H1 (cell line): ENCODE measurements around the gene DDOST. TPM values are rescaled to one million over a fixed set of nuclear protein-coding genes. Genes with fewer than 3 reads are reported as not detected.

Experiments used
- CTCF ChIA-PET: fragments of 300-600 bp; sonication (Branson Sonifier 250); formaldehyde crosslinking; loops from one replicate; lab custom pipeline; 2021; ENCODE audit not compliant: partially characterized antibody; lab: Charles Lee
- POLR2A ChIA-PET: fragments of 300-600 bp; sonication (Branson Sonifier 250); formaldehyde crosslinking; loops from one replicate; lab custom pipeline; 2021; ENCODE audit warnings: inconsistent platforms; ENCODE audit not compliant: partially characterized antibody; lab: Charles Lee
- DNase-seq, 2 experiments: peaks; one replicate each; pipeline versions ENCODE4 v3.0.0 to v3.0.0-alpha.2; 2010 to 2022; ENCODE audit warnings: low spot score in 2 of 2, low read depth in 1 of 2, mixed read lengths in 1 of 2
- FAIRE-seq: peaks from 2 replicates; lab custom pipeline; 2011; peaks lifted over from hg19 to GRCh38; lab: Jason Lieb, UNC
- H2AFZ ChIP-seq: 2 replicates; pipeline ENCODE4 v1.8.1; 2012; ENCODE audit warnings: low read length, inconsistent platforms
- H2AK5ac ChIP-seq: 2 replicates; pipeline ENCODE4 v1.6.1; 2013; ENCODE audit warnings: low read depth, low read length
- H2BK120ac ChIP-seq: replicated peaks from 2 replicates; pipeline ENCODE3; 2013; ENCODE audit warnings: low read depth, low read length, inconsistent platforms
- H2BK12ac ChIP-seq: 2 replicates; pipeline ENCODE4 v1.6.1; 2013; ENCODE audit warnings: low read depth, low read length
- H2BK15ac ChIP-seq: 2 replicates; pipeline ENCODE4 v1.6.1; 2013; ENCODE audit warnings: low read length
- H2BK20ac ChIP-seq: 2 replicates; pipeline ENCODE4 v1.6.1; 2013; ENCODE audit warnings: low read length
- H2BK5ac ChIP-seq: 2 replicates; pipeline ENCODE4 v1.6.1; 2013; ENCODE audit warnings: low read depth, low read length
- H3K14ac ChIP-seq: 2 replicates; pipeline ENCODE4 v1.6.1; 2013; ENCODE audit warnings: inconsistent platforms; ENCODE audit not compliant: insufficient read length
- H3K18ac ChIP-seq: 2 replicates; pipeline ENCODE4 v1.6.1; 2013; ENCODE audit warnings: low read length; ENCODE audit errors: extremely low read depth
- H3K23ac ChIP-seq: 2 replicates; pipeline ENCODE4 v1.6.1; 2013; ENCODE audit warnings: inconsistent platforms; ENCODE audit not compliant: insufficient read length
- H3K23me2 ChIP-seq: 2 replicates; pipeline ENCODE4 v1.6.1; 2013; ENCODE audit warnings: low read depth, low read length
- H3K27ac ChIP-seq: 2 replicates; pipeline ENCODE4 v1.6.1; 2011; ENCODE audit warnings: low read depth, low read length, inconsistent platforms
- H3K27me3 ChIP-seq, 4 experiments: replicated peaks in 1 of 4; 1 replicate in 1 of 4; 2 replicates in 3 of 4; pipeline versions ENCODE4 v1.6.1 to v1.8.1; 2011 to 2013; ENCODE audit warnings: low read length in 3 of 4, mild to moderate bottlenecking in 3 of 4, inconsistent platforms in 2 of 4, mixed read lengths in 2 of 4, moderate library complexity in 1 of 4; ENCODE audit not compliant: control insufficient read depth in 3 of 4, insufficient read depth in 3 of 4; ENCODE audit errors: extremely low read depth in 1 of 4
- H3K36me3 ChIP-seq, 4 experiments: 2 replicates each; pipeline versions ENCODE4 v1.6.1 to v1.8.1; 2011 to 2013; ENCODE audit warnings: mild to moderate bottlenecking in 4 of 4, low read length in 3 of 4, moderate library complexity in 2 of 4, control low read depth in 1 of 4, inconsistent platforms in 1 of 4; ENCODE audit not compliant: insufficient read depth in 4 of 4, control insufficient read depth in 2 of 4
- H3K4ac ChIP-seq: replicated peaks from 2 replicates; pipeline ENCODE3; 2013; ENCODE audit warnings: low read length, low read depth, mixed read lengths, inconsistent platforms; ENCODE audit not compliant: insufficient read length
- H3K4me1 ChIP-seq, 4 experiments: replicated peaks in 1 of 4; 1 replicate in 1 of 4; 2 replicates in 3 of 4; pipeline versions ENCODE4 v1.6.1 to v1.8.1; 2011 to 2013; ENCODE audit warnings: low read length in 3 of 4, inconsistent platforms in 2 of 4, mixed read lengths in 1 of 4; ENCODE audit not compliant: insufficient read depth in 4 of 4, control insufficient read depth in 3 of 4
- H3K4me2 ChIP-seq, 2 experiments: 2 replicates each; pipeline versions ENCODE4 v1.6.1 to v1.8.1; 2011 to 2013; ENCODE audit warnings: low read depth in 2 of 2, low read length in 2 of 2, control low read depth in 1 of 2, inconsistent platforms in 1 of 2, mild to moderate bottlenecking in 1 of 2; ENCODE audit not compliant: insufficient read depth in 1 of 2
- H3K4me3 ChIP-seq, 4 experiments: fragments of 200-600, 300-600 bp in 1 of 4; sonication (generic), shearing (Covaris generic), sonication (Bioruptor Twin) in 1 of 4; 2 replicates each; pipeline versions ENCODE4 v1.5.1 to v1.8.1; 2011 to 2016; ENCODE audit warnings: low read length in 4 of 4, low read depth in 3 of 4, control low read depth in 2 of 4, inconsistent platforms in 2 of 4, mild to moderate bottlenecking in 2 of 4, mixed read lengths in 1 of 4, moderate library complexity in 1 of 4; ENCODE audit not compliant: insufficient read depth in 2 of 4; ENCODE audit errors: extremely low read depth in 1 of 4
- H3K56ac ChIP-seq: replicated peaks from 2 replicates; pipeline ENCODE3; 2013; ENCODE audit warnings: low read depth, mild to moderate bottlenecking, mixed read lengths, low read length, inconsistent platforms; ENCODE audit not compliant: insufficient read length
- H3K79me1 ChIP-seq: 2 replicates; pipeline ENCODE4 v1.6.1; 2013; ENCODE audit warnings: low read depth, low read length, control low read depth
- H3K79me2 ChIP-seq, 2 experiments: 2 replicates each; pipeline versions ENCODE4 v1.6.1 to v1.8.1; 2012 to 2013; ENCODE audit warnings: low read length in 2 of 2, mild to moderate bottlenecking in 2 of 2, inconsistent platforms in 1 of 2; ENCODE audit not compliant: insufficient read depth in 2 of 2, control insufficient read depth in 1 of 2
- H3K9ac ChIP-seq, 4 experiments: replicated peaks in 1 of 4; 1 replicate in 1 of 4; 2 replicates in 3 of 4; pipeline versions ENCODE4 v1.6.1 to v1.8.1; 2011 to 2013; ENCODE audit warnings: low read depth in 3 of 4, low read length in 3 of 4, control low read depth in 2 of 4, mild to moderate bottlenecking in 2 of 4, moderate library complexity in 2 of 4, inconsistent platforms in 1 of 4; ENCODE audit errors: extremely low read depth in 1 of 4
- H3K9me3 ChIP-seq, 2 experiments: 2 replicates each; pipeline versions ENCODE4 v1.6.1 to v1.8.1; 2012 to 2013; ENCODE audit warnings: mild to moderate bottlenecking in 2 of 2, moderate library complexity in 2 of 2, control low read depth in 1 of 2, inconsistent platforms in 1 of 2, low read depth in 1 of 2, low read length in 1 of 2, mixed read lengths in 1 of 2; ENCODE audit not compliant: insufficient read depth in 2 of 2
- H4K20me1 ChIP-seq, 2 experiments: replicated peaks in 1 of 2; 2 replicates each; pipeline versions ENCODE3 to v1.8.1; 2011 to 2013; ENCODE audit warnings: inconsistent platforms in 2 of 2, low read length in 2 of 2, mild to moderate bottlenecking in 1 of 2; ENCODE audit not compliant: insufficient read depth in 2 of 2, control insufficient read depth in 1 of 2
- H4K5ac ChIP-seq: 2 replicates; pipeline ENCODE4 v1.6.1; 2013; ENCODE audit warnings: low read length, low read depth, mixed read lengths, inconsistent platforms; ENCODE audit not compliant: insufficient read length
- H4K8ac ChIP-seq: 2 replicates; pipeline ENCODE4 v1.8.0; 2013; ENCODE audit warnings: mild to moderate bottlenecking, moderate library complexity, low read length, inconsistent platforms; ENCODE audit not compliant: insufficient read depth; ENCODE audit errors: extremely low read depth
- H4K91ac ChIP-seq: replicated peaks from 2 replicates; pipeline ENCODE3; 2013; ENCODE audit warnings: low read length, mixed read lengths, inconsistent platforms; ENCODE audit not compliant: insufficient read length
- CHD2 ChIP-seq: IDR thresholded peaks from 2 replicates; pipeline ENCODE4 v1.6.1; 2012; ENCODE audit warnings: low read length, improper control_type of control experiment
- HDAC2 ChIP-seq, 2 experiments: fragments of 300-600 bp in 1 of 2; sonication (generic) in 1 of 2; IDR thresholded peaks; 2 replicates each; pipeline ENCODE4 v1.6.1; 2011 to 2012; ENCODE audit warnings: low read depth in 2 of 2, low read length in 2 of 2, mild to moderate bottlenecking in 2 of 2, moderate library complexity in 2 of 2, borderline replicate concordance in 1 of 2, inconsistent platforms in 1 of 2
- JUN ChIP-seq: IDR thresholded peaks from 2 replicates; pipeline ENCODE4 v1.6.1; 2011; ENCODE audit warnings: low read depth, mild to moderate bottlenecking, improper control_type of control experiment, low read length
- KDM4A ChIP-seq: IDR thresholded peaks from one replicate; pipeline ENCODE4 v1.7.1; 2012; ENCODE audit warnings: low read depth, mild to moderate bottlenecking, moderate library complexity, low read length, inconsistent platforms; ENCODE audit not compliant: severe bottlenecking
- POU5F1 ChIP-seq: IDR thresholded peaks from 2 replicates; pipeline ENCODE4 v1.6.1; 2011; ENCODE audit warnings: low read depth, mild to moderate bottlenecking, low read length, moderate library complexity
- RXRA ChIP-seq: IDR thresholded peaks from 2 replicates; pipeline ENCODE4 v1.6.1; 2011; ENCODE audit warnings: low read depth, mild to moderate bottlenecking, low read length, moderate library complexity; ENCODE audit not compliant: insufficient read depth
- SIX5 ChIP-seq: IDR thresholded peaks from 2 replicates; pipeline ENCODE4 v1.6.1; 2011; ENCODE audit warnings: mild to moderate bottlenecking, low read depth, low read length
- SRF ChIP-seq: IDR thresholded peaks from 2 replicates; pipeline ENCODE4 v1.6.1; 2011; ENCODE audit warnings: mild to moderate bottlenecking, low read depth, low read length, moderate library complexity
- TAF1 ChIP-seq: IDR thresholded peaks from 2 replicates; pipeline ENCODE4 v1.6.1; 2011; ENCODE audit warnings: mild to moderate bottlenecking, low read depth, low read length
- WGBS, 2 experiments: shearing (Covaris generic) in 1 of 2; methylation state at CpG; one replicate each; pipeline versions ENCODE4 v1.1.6 to v1.1.7; 2013 to 2015; ENCODE audit warnings: low lambda C conversion rate in 2 of 2, mixed read lengths in 2 of 2, inconsistent platforms in 1 of 2, low coverage in 1 of 2, missing lambda C conversion rate in 1 of 2; ENCODE audit not compliant: insufficient replicate concordance in 2 of 2, insufficient coverage in 1 of 2, insufficient read length in 1 of 2; ENCODE audit errors: extremely low coverage in 1 of 2, missing lambda C conversion rate in 1 of 2; 5-methylcytosine and 5-hydroxymethylcytosine counted together
- polyA plus RNA-seq, 7 experiments: library from polyadenylated mRNA; depleted of rRNA in 3 of 7; stranded (reverse) in 5 of 7; unstranded in 2 of 7; fragments of >200 nt in 5 of 7; fragments of 200-250 nt in 2 of 7; gene quantifications; 1 replicate in 5 of 7; 2 replicates in 1 of 7; 4 replicates in 1 of 7; pipeline versions ENCODE4 v1.2.1 to v1.2.3, GENCODE V29; 2011 to 2013; ENCODE audit warnings: missing spikeins in 2 of 7, mixed read lengths in 2 of 7
- total RNA-seq: library from RNA; stranded (reverse); fragmentation: NEBNext Ultra II Directional; extraction: Animal tissue kit (Norgen Biotek cat#: 25700); gene quantifications from 2 replicates; pipeline ENCODE4 v1.2.1, GENCODE V29; 2021
- TF ChIP-seq, protein P1 (sequence below): IDR thresholded peaks from 2 replicates; pipeline ENCODE4 v1.6.1; 2011; ENCODE audit warnings: low read length, improper control_type of control experiment
- TF ChIP-seq, protein P2 (sequence below), 3 experiments: IDR thresholded peaks; 1 replicate in 2 of 3; 2 replicates in 1 of 3; pipeline versions ENCODE4 v1.5.1 to v1.6.1; 2011; ENCODE audit warnings: low read length in 3 of 3, mild to moderate bottlenecking in 3 of 3, inconsistent platforms in 2 of 3, low read depth in 1 of 3, moderate library complexity in 1 of 3; ENCODE audit not compliant: insufficient read depth in 1 of 3; ENCODE audit errors: control extremely low read depth in 1 of 3

DDOST gene
- total and polyA plus RNA-seq, 2 of the 8 experiments (the other 6 are each of a cell fraction or from before 2014, with no cell fraction given), result 253 to 336 TPM

DNA sequence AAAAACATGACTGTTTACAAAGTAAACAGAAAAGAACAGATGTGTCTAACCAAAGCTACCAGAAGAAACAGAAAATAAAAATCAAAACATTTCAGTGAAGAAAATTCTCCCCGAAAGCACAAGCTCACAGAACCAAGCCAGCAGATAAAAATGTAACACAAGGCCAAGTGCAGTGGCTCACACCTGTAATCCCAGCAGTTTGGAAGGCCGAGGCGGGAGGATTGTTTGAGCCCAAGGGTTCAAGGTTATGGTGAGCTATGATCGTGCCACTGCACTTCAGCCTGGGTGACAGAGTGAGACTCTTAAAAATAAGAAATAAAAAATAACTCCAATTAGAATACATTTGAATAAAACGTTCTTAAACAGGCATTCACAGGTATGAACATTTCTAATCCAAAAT, 19.1 kb upstream of the DDOST start:
- H3K27me3 ChIP-seq, result no peaks in the 10 kb centered on the region; a peak in 1 of 7 replicates
- H3K27ac ChIP-seq, result no peak overlapping the region
- H3K4me3 ChIP-seq, result no peak overlapping the region
- H2AK5ac ChIP-seq, result no peak overlapping the region
- no peak overlapping the region for H2AFZ ChIP-seq
- H3K23me2 ChIP-seq, result no peaks in the 10 kb centered on the region
- ChIA-PET POLR2A (interaction anchor here (1.6 kb wide), 1 partner anchor 14 kb away, joined by 3 read pairs; no protein-coding TSS in a partner anchor), CTCF (no interaction called here)
- no peak overlapping the region for H4K8ac ChIP-seq
- H3K9ac ChIP-seq, result no peak overlapping the region
- H2BK12ac ChIP-seq, result no peak overlapping the region
- WGBS, 2 experiments, result 87% methylated on average over 5 of the region's 5 CpGs; no CpG with 5 or more reads in 1 of the 2 experiments
- no peak overlapping the region for H3K14ac ChIP-seq
- no peak overlapping the region for H3K4me2 ChIP-seq
- H3K23ac ChIP-seq, result no peak overlapping the region
- no peak overlapping the region for H2BK5ac ChIP-seq
- no peak overlapping the region for H4K91ac ChIP-seq
- H3K56ac ChIP-seq, result no peak overlapping the region
- H3K18ac ChIP-seq, result no peak overlapping the region
- peaks cover 0 to 7% (median 0%) of the 10 kb centered on the region in 4 experiments; a peak in 1 of 8 replicates for H3K36me3 ChIP-seq
- peaks cover 0 to 2% of the 10 kb centered on the region in 2 experiments for H4K20me1 ChIP-seq
- DNase-seq (no peak), FAIRE-seq (no peak)
- H2BK20ac ChIP-seq, result no peak overlapping the region
- no peaks in the 10 kb centered on the region for H3K79me2 ChIP-seq
- no peaks in the 10 kb centered on the region for H3K79me1 ChIP-seq
- no peak overlapping the region for H2BK120ac ChIP-seq
- H2BK15ac ChIP-seq, result no peak overlapping the region
- H4K5ac ChIP-seq, result no peak overlapping the region
- no peaks in the 10 kb centered on the region; a peak in 1 of 7 replicates for H3K4me1 ChIP-seq
- no peak overlapping the region for H3K4ac ChIP-seq
- no peaks in the 10 kb centered on the region for H3K9me3 ChIP-seq
- TF ChIP-seq POU5F1, result no peak
- no peak for TF ChIP-seq TAF1
- TF ChIP-seq RXRA, result no peak
- no peak for TF ChIP-seq KDM4A
- TF ChIP-seq SRF, result no peak
- TF ChIP-seq SIX5, result no peak
- TF ChIP-seq, protein P1, sequence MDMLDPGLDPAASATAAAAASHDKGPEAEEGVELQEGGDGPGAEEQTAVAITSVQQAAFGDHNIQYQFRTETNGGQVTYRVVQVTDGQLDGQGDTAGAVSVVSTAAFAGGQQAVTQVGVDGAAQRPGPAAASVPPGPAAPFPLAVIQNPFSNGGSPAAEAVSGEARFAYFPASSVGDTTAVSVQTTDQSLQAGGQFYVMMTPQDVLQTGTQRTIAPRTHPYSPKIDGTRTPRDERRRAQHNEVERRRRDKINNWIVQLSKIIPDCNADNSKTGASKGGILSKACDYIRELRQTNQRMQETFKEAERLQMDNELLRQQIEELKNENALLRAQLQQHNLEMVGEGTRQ, result no peak
- TF ChIP-seq CHD2, result no peak
- TF ChIP-seq, protein P2, sequence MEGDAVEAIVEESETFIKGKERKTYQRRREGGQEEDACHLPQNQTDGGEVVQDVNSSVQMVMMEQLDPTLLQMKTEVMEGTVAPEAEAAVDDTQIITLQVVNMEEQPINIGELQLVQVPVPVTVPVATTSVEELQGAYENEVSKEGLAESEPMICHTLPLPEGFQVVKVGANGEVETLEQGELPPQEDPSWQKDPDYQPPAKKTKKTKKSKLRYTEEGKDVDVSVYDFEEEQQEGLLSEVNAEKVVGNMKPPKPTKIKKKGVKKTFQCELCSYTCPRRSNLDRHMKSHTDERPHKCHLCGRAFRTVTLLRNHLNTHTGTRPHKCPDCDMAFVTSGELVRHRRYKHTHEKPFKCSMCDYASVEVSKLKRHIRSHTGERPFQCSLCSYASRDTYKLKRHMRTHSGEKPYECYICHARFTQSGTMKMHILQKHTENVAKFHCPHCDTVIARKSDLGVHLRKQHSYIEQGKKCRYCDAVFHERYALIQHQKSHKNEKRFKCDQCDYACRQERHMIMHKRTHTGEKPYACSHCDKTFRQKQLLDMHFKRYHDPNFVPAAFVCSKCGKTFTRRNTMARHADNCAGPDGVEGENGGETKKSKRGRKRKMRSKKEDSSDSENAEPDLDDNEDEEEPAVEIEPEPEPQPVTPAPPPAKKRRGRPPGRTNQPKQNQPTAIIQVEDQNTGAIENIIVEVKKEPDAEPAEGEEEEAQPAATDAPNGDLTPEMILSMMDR (IDR thresholded peaks at IDR 0.05; ENCODE audit: control extremely low read depth in 1 of 3, insufficient read depth in 1 of 3, low read depth in 1 of 3, low read length in 3 of 3), result no peak
- TF ChIP-seq JUN, result no peak
- no peak for TF ChIP-seq HDAC2 (IDR thresholded peaks at IDR 0.05; ENCODE audit: borderline replicate concordance in 1 of 2, low read depth in 2 of 2, low read length in 2 of 2)
